Mesothelial cell of epicardium (in vitro differentiated cells): Measurements from ENCODE around the gene KCNE3. TPM values are rescaled to one million over a fixed set of nuclear protein-coding genes. Genes with fewer than 3 reads are reported as not detected.
"Not testable (repeated sequence)": the region's sequence is repeated elsewhere in the genome, so short reads cannot be mapped to it uniquely, and the experiment has no call there.

Experiments used
- DNase-seq, 2 experiments: peaks; one replicate each; pipeline ENCODE4 v3.0.0; 2021; ENCODE audit warnings: low spot score in 2 of 2; ENCODE audit not compliant: unreplicated experiment in 2 of 2
- H3K27ac Mint-ChIP-seq: 2 replicates; pipeline ENCODE4 v1.8.0; 2021; ENCODE audit warnings: mixed read lengths
- H3K27me3 Mint-ChIP-seq: 2 replicates; pipeline ENCODE4 v1.8.0; 2021; ENCODE audit warnings: low read depth, mixed read lengths
- H3K36me3 Mint-ChIP-seq: 2 replicates; pipeline ENCODE4 v1.8.0; 2021; ENCODE audit warnings: mixed read lengths
- H3K4me1 Mint-ChIP-seq: 2 replicates; pipeline ENCODE4 v1.8.0; 2021; ENCODE audit warnings: mixed read lengths
- H3K4me3 Mint-ChIP-seq: 2 replicates; pipeline ENCODE4 v1.8.0; 2021; ENCODE audit warnings: mild to moderate bottlenecking, moderate library complexity, mixed read lengths
- H3K9me3 Mint-ChIP-seq: 2 replicates; pipeline ENCODE4 v1.8.0; 2021; ENCODE audit warnings: mixed read lengths
- total RNA-seq: library from RNA; stranded (reverse); gene quantifications from 3 replicates; pipeline ENCODE4 v1.2.1, GENCODE V29; 2021
- TF ChIP-seq, protein P1 (sequence below): fragments of 200-600 bp; sonication (generic); IDR thresholded peaks from one replicate; pipeline ENCODE4 v1.5.0; 2021; ENCODE audit warnings: antibody characterized with exemption; ENCODE audit not compliant: unreplicated experiment

KCNE3 gene
- total RNA-seq, 1 donor from 2014 or later: 5.1 TPM

DNA sequence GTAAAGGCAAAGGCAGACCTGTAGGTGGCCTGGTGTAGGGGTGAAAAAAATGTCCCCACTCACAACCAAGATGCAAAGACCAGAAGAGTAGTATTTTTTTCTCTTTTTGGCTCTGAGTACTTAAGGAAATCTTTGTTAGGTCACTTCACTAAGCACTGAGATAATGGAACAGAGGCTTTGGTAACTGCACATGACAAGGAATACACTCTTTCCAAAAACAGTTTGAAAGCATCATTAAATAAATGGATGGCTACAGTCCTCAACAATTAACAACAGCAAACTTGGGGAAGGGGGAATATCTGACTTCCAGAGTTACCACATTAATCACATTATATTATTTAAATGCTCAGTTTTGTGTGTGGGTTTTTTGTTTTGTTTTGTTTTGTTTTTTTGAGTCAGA lies 42.2 kb downstream of the KCNE3 start:
- no peak overlapping the region for H3K27ac Mint-ChIP-seq
- H3K4me3 Mint-ChIP-seq: no peak overlapping the region
- DNase-seq: no peak
- H3K4me1 Mint-ChIP-seq: peaks cover 2% of the 10 kb centered on the region
- peaks cover 25% of the 10 kb centered on the region for H3K9me3 Mint-ChIP-seq
- no peaks in the 10 kb centered on the region for H3K36me3 Mint-ChIP-seq
- no peaks in the 10 kb centered on the region for H3K27me3 Mint-ChIP-seq
- TF ChIP-seq, protein P1, sequence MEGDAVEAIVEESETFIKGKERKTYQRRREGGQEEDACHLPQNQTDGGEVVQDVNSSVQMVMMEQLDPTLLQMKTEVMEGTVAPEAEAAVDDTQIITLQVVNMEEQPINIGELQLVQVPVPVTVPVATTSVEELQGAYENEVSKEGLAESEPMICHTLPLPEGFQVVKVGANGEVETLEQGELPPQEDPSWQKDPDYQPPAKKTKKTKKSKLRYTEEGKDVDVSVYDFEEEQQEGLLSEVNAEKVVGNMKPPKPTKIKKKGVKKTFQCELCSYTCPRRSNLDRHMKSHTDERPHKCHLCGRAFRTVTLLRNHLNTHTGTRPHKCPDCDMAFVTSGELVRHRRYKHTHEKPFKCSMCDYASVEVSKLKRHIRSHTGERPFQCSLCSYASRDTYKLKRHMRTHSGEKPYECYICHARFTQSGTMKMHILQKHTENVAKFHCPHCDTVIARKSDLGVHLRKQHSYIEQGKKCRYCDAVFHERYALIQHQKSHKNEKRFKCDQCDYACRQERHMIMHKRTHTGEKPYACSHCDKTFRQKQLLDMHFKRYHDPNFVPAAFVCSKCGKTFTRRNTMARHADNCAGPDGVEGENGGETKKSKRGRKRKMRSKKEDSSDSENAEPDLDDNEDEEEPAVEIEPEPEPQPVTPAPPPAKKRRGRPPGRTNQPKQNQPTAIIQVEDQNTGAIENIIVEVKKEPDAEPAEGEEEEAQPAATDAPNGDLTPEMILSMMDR: no peak

DNA sequence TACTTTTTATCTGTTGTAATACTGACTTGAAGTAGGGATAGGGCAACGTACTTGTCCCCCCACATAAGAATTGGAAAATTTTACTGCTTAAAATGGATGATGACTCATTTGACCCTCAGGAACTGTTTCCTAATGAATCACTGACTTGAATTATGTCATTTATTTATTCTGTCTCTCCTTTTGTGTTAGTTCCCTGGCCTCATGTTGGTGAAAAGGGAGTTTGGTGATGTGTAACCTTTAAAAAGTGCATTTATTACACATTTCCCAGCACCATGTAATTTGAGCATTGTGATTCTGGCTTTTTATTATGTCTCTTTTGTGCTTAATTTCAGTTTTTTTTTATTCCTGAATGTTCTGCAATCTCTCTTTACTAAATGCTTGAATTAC lies 48.8 kb downstream of the KCNE3 start:
- no peaks in the 10 kb centered on the region for H3K36me3 Mint-ChIP-seq
- H3K27ac Mint-ChIP-seq: peak overlapping the region; percentile 78
- H3K4me1 Mint-ChIP-seq: peaks cover 37% of the 10 kb centered on the region
- TF ChIP-seq, protein P1: no peak
- no peak overlapping the region for H3K4me3 Mint-ChIP-seq
- no peaks in the 10 kb centered on the region for H3K27me3 Mint-ChIP-seq
- no peak for DNase-seq
- peaks cover 13% of the 10 kb centered on the region for H3K9me3 Mint-ChIP-seq

DNA sequence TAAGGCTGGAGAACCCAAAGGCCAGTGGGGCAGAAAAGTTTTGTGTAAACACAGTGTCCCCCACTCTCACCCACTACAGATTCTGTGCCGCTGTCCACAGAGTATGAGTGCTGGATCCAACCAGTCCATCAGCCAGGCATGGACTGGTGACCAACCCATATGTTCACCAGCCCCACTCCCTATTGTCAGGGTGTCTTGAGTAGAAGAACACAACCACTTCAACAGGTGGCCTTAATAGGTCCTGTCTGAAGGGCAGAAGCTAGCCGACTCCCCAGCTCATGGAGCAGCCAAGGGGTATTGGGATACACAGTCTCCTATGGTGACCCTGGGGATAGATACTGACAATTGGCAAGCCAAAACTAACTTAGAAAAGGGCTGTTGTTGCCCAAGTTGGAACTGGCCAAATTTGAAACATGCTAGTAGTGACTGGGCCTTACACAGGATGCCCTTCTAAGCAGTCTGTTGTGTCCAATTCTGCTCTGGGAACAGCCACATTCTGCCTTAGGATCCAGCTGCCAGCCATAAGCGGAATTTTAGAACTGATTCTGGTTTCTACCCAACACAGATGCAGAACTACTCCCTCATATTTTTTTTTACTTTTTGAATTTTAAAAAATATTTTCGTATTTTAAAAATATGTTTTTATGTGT lies 49.4 kb downstream of the KCNE3 start:
- H3K4me1 Mint-ChIP-seq: peaks cover 39% of the 10 kb centered on the region
- no peak for DNase-seq

DNA sequence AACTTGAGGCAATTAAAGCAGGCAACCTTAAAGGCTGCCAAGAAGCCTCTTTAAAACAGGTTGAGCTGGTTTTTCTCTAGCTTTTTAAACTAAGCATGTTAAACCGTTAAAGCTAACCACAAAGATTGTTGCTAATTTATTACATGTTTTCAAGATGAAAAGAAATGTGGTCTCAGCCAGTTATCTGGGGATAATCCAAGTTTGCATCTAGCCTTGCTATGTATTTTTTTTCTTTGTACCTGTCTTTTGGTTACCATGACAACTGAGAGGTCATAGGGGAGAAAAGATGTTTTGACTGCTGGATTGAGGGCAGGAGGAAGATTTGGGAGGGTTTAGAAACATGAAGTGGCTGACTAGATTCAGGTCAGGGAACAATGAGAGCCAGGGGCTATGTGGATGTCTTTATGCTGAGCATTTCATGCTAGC lies 50.0 kb downstream of the KCNE3 start:
- Mint-ChIP-seq H3K36me3 (no peaks in the 10 kb centered on the region), H3K27ac (peak overlapping the region; percentile 92), H3K27me3 (no peaks in the 10 kb centered on the region), H3K9me3 (peaks cover 8% of the 10 kb centered on the region), H3K4me3 (no peak overlapping the region), H3K4me1 (peaks cover 43% of the 10 kb centered on the region)
- TF ChIP-seq, protein P1: no peak
- DNase-seq: no peak

More for the DNA sequence above, 49.4 kb downstream of the KCNE3 start:
- H3K27me3 Mint-ChIP-seq: no peaks in the 10 kb centered on the region
- H3K9me3 Mint-ChIP-seq: peaks cover 9% of the 10 kb centered on the region
- H3K4me3 Mint-ChIP-seq: no peak overlapping the region
- TF ChIP-seq, protein P1: no peak
- H3K27ac Mint-ChIP-seq: peak overlapping the region; percentile 92
- no peaks in the 10 kb centered on the region for H3K36me3 Mint-ChIP-seq

DNA sequence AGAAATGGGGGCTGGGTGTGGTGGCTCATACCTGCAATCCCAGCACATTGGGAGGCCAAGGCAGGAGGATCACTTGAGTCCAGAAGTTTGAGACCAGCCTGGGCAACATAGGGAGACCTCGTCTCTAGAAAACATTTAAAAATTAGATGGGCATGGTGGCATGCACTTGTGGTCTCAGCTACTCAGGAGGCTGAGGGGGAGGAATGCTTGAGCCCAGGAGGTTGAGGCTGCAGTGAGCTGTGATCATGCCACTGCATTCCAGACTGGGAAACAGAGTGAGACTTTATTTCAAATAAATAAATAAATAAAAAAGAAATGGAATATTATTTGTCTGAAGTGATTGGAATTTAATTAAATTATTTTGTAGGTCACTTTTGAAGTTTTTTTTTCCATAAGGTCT lies 50.4 kb downstream of the KCNE3 start:
- DNase-seq, H3K9me3 Mint-ChIP-seq, H3K4me3 Mint-ChIP-seq, H3K27me3 Mint-ChIP-seq, H3K36me3 Mint-ChIP-seq: not testable (repeated sequence)
- Mint-ChIP-seq H3K27ac (peak overlapping the region; percentile 89), H3K4me1 (peaks cover 43% of the 10 kb centered on the region)

DNA sequence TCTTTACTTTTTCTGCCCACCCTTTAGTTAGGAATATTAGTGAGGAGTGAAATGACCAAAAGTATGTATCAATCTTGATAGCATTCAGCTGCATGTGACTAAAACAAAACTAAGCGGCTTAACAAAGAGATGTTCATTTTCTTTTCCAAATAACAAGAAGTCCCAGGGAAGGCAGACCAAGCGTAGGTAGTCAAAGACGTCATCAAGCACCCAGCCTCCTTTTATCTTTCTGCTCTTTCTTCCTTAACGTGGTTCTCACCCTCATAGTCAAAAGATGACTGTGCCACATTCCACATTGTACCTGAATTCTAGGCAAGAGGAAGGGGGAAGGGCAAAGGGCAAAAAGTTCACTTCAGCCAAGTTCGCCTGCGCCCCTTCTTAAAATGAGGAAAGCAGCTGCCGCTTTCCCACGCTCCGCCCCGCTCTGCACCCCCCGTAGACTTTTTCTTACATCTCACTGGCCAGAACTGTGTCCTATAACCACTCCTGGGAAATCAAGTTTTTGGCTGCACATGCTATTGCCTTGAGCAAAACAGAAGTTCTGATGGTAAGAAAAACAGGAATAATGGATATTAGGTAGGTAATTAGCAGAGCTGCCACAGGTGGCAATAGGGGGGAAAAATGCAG lies 54.5 kb downstream of the KCNE3 start:
- no peaks in the 10 kb centered on the region for H3K36me3 Mint-ChIP-seq
- H3K4me3 Mint-ChIP-seq: no peak overlapping the region
- H3K27me3 Mint-ChIP-seq: no peaks in the 10 kb centered on the region
- no peak overlapping the region for H3K27ac Mint-ChIP-seq
- H3K9me3 Mint-ChIP-seq: no peaks in the 10 kb centered on the region
- DNase-seq: no peak
- peaks cover 39% of the 10 kb centered on the region for H3K4me1 Mint-ChIP-seq
- TF ChIP-seq, protein P1: no peak
